Measurements from ENCODE around the gene KCNH2.

DNA sequence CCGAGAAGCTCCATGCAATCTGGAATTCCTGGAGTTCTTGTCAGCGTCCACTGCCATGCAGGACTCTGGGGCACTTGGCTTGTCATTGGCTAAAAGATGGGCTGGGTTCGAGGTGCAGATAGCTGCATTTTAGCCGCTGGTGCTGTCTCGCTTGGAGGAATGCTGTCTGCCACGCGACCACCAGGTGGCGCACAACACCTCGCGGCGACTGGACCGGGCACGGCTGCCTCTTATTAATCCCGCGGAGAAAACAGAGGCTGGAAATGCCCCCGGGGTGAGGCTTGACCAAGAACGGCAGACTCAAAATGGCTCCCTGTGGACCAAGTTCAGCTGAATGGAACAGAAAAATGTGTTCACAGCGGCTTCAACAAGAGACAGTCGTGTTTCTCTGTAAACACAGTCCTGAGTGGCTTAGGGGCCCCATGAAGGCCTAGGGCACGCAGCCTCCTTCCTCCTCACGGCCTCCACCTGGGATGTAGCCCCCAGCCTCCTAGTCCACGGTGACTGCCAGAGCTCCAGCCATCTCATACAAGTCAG, 79.6 kb downstream of the KCNH2 start:
- TF ChIP-seq MXI1 (IDR thresholded peaks at IDR 0.05; ENCODE audit: low read depth, low read length) (no peak), TBL1XR1 (IDR thresholded peaks at IDR 0.05; ENCODE audit: low read depth, low read length) (no peak), POLR2AphosphoS2 (IDR thresholded peaks at IDR 0.05; ENCODE audit: low read depth, low read length) (no peak), EZH2 (IDR thresholded peaks at IDR 0.05; ENCODE audit: borderline replicate concordance, control insufficient read depth, low read depth, low read length) (no peak), ZSCAN29 (IDR thresholded peaks at IDR 0.05) (no peak), NBN (IDR thresholded peaks at IDR 0.05) (no peak), CEBPB (IDR thresholded peaks at IDR 0.05; ENCODE audit: borderline replicate concordance in 1 of 2, low read depth in 2 of 2, low read length in 2 of 2) (no peak), ZNF622 (IDR thresholded peaks at IDR 0.05) (no peak), SP1 (IDR thresholded peaks at IDR 0.05; ENCODE audit: low read depth, low read length) (no peak), RFX5 (IDR thresholded peaks at IDR 0.05; ENCODE audit: low read depth, low read length) (no peak)
- TF ChIP-seq, protein P1, sequence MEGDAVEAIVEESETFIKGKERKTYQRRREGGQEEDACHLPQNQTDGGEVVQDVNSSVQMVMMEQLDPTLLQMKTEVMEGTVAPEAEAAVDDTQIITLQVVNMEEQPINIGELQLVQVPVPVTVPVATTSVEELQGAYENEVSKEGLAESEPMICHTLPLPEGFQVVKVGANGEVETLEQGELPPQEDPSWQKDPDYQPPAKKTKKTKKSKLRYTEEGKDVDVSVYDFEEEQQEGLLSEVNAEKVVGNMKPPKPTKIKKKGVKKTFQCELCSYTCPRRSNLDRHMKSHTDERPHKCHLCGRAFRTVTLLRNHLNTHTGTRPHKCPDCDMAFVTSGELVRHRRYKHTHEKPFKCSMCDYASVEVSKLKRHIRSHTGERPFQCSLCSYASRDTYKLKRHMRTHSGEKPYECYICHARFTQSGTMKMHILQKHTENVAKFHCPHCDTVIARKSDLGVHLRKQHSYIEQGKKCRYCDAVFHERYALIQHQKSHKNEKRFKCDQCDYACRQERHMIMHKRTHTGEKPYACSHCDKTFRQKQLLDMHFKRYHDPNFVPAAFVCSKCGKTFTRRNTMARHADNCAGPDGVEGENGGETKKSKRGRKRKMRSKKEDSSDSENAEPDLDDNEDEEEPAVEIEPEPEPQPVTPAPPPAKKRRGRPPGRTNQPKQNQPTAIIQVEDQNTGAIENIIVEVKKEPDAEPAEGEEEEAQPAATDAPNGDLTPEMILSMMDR (IDR thresholded peaks at IDR 0.05 in 2 of 3, conservative IDR thresholded peaks at IDR 0.05 in 1 of 3; ENCODE audit: control insufficient read depth in 2 of 3, extremely low read depth in 1 of 3, insufficient read depth in 1 of 3, low read depth in 3 of 3, low read length in 3 of 3), result peak; percentile 89 to 97 (median 93); a peak in 5 of 6 replicates
- TF ChIP-seq, protein P2, sequence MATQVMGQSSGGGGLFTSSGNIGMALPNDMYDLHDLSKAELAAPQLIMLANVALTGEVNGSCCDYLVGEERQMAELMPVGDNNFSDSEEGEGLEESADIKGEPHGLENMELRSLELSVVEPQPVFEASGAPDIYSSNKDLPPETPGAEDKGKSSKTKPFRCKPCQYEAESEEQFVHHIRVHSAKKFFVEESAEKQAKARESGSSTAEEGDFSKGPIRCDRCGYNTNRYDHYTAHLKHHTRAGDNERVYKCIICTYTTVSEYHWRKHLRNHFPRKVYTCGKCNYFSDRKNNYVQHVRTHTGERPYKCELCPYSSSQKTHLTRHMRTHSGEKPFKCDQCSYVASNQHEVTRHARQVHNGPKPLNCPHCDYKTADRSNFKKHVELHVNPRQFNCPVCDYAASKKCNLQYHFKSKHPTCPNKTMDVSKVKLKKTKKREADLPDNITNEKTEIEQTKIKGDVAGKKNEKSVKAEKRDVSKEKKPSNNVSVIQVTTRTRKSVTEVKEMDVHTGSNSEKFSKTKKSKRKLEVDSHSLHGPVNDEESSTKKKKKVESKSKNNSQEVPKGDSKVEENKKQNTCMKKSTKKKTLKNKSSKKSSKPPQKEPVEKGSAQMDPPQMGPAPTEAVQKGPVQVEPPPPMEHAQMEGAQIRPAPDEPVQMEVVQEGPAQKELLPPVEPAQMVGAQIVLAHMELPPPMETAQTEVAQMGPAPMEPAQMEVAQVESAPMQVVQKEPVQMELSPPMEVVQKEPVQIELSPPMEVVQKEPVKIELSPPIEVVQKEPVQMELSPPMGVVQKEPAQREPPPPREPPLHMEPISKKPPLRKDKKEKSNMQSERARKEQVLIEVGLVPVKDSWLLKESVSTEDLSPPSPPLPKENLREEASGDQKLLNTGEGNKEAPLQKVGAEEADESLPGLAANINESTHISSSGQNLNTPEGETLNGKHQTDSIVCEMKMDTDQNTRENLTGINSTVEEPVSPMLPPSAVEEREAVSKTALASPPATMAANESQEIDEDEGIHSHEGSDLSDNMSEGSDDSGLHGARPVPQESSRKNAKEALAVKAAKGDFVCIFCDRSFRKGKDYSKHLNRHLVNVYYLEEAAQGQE (IDR thresholded peaks at IDR 0.05; ENCODE audit: low read depth, low read length), result no peak
